Liver (tissue), 9 donors: ENCODE data around the gene FSD2. TPM values are rescaled to one million over a fixed set of nuclear protein-coding genes. Genes with fewer than 3 reads are reported as not detected.

Experiments used
- DNase-seq: peaks from one replicate; pipeline ENCODE4 v3.0.0-alpha.2; 2017; ENCODE audit warnings: low spot score
- H3K27ac ChIP-seq, 2 donors: one replicate each; pipeline ENCODE4 v1.7.0; 2013; ENCODE audit warnings: inconsistent platforms in 2 of 2, low read length in 2 of 2, control low read depth in 1 of 2, low read depth in 1 of 2, mild to moderate bottlenecking in 1 of 2
- H3K27me3 ChIP-seq, 4 donors: one replicate each; pipeline versions ENCODE4 v1.6.1 to v1.7.0; 2013; ENCODE audit warnings: low read length in 3 of 4, inconsistent platforms in 1 of 4, mild to moderate bottlenecking in 1 of 4, moderate library complexity in 1 of 4; ENCODE audit not compliant: control insufficient read depth in 4 of 4, insufficient read depth in 4 of 4
- H3K36me3 ChIP-seq, 4 donors: one replicate each; pipeline versions ENCODE4 v1.6.1 to v1.7.0; 2013; ENCODE audit warnings: low read length in 3 of 4, mild to moderate bottlenecking in 3 of 4, low read depth in 1 of 4, moderate library complexity in 1 of 4; ENCODE audit not compliant: control insufficient read depth in 4 of 4, insufficient read depth in 3 of 4
- H3K4me1 ChIP-seq, 4 donors: one replicate each; pipeline versions ENCODE4 v1.6.1 to v1.7.0; 2013; ENCODE audit warnings: low read length in 3 of 4, mild to moderate bottlenecking in 3 of 4, moderate library complexity in 1 of 4; ENCODE audit not compliant: control insufficient read depth in 4 of 4, insufficient read depth in 4 of 4
- H3K4me3 ChIP-seq, 3 donors: one replicate each; pipeline versions ENCODE4 v1.6.1 to v1.7.0; 2013; ENCODE audit warnings: low read length in 3 of 3, control low read depth in 1 of 3, low read depth in 1 of 3, mild to moderate bottlenecking in 1 of 3
- H3K9ac ChIP-seq, 2 donors: one replicate each; pipeline ENCODE4 v1.7.0; 2013; ENCODE audit warnings: low read length in 2 of 2, mild to moderate bottlenecking in 2 of 2, moderate library complexity in 2 of 2, control low read depth in 1 of 2, low read depth in 1 of 2
- H3K9me3 ChIP-seq, 4 donors: one replicate each; pipeline versions ENCODE4 v1.6.1 to v1.7.0; 2013; ENCODE audit warnings: low read length in 3 of 4; ENCODE audit not compliant: control insufficient read depth in 4 of 4
- ATF3 ChIP-seq: IDR thresholded peaks from 2 replicates; pipeline ENCODE4 v1.6.1; 2016; ENCODE audit warnings: antibody characterized with exemption
- CTCF ChIP-seq: fragments of 150-350 bp; IDR thresholded peaks from 2 replicates; pipeline ENCODE4 v1.5.1; 2017; ENCODE audit warnings: improper control_type of control experiment, low read depth, low read length; ENCODE audit not compliant: missing input control
- EGR1 ChIP-seq, 2 donors: IDR thresholded peaks; 2 replicates each; pipeline ENCODE4 v1.6.1; 2016 to 2018; ENCODE audit warnings: antibody characterized with exemption in 2 of 2, low read depth in 2 of 2
- FOXA1 ChIP-seq: IDR thresholded peaks from 2 replicates; pipeline ENCODE4 v1.6.1; 2016; ENCODE audit warnings: antibody characterized with exemption
- FOXA2 ChIP-seq: IDR thresholded peaks from 2 replicates; pipeline ENCODE4 v1.6.1; 2016; ENCODE audit warnings: antibody characterized with exemption
- GABPA ChIP-seq, 2 donors: IDR thresholded peaks in 1 of 2; conservative IDR thresholded peaks in 1 of 2; 2 replicates each; pipeline ENCODE4 v1.6.1; 2016; ENCODE audit warnings: antibody characterized with exemption in 2 of 2, mild to moderate bottlenecking in 1 of 2, moderate library complexity in 1 of 2
- HNF4A ChIP-seq, 2 donors: conservative IDR thresholded peaks; 2 replicates each; pipeline ENCODE4 v1.6.1; 2016; ENCODE audit warnings: antibody characterized with exemption in 2 of 2, mild to moderate bottlenecking in 2 of 2
- HNF4G ChIP-seq: IDR thresholded peaks from 2 replicates; pipeline ENCODE4 v1.6.1; 2016; ENCODE audit warnings: antibody characterized with exemption
- JUND ChIP-seq, 2 donors: IDR thresholded peaks; 2 replicates each; pipeline ENCODE4 v1.6.1; 2016; ENCODE audit warnings: antibody characterized with exemption in 2 of 2
- MAX ChIP-seq: IDR thresholded peaks from 2 replicates; pipeline ENCODE4 v1.6.1; 2016; ENCODE audit warnings: antibody characterized with exemption
- NR2F2 ChIP-seq: IDR thresholded peaks from 2 replicates; pipeline ENCODE4 v1.6.1; 2016; ENCODE audit warnings: antibody characterized with exemption
- RAD21 ChIP-seq, 2 donors: IDR thresholded peaks; 2 replicates each; pipeline ENCODE4 v1.6.1; 2016; ENCODE audit warnings: antibody characterized with exemption in 2 of 2, mild to moderate bottlenecking in 2 of 2
- REST ChIP-seq: IDR thresholded peaks from 2 replicates; pipeline ENCODE4 v1.6.1; 2016; ENCODE audit warnings: antibody characterized with exemption, mild to moderate bottlenecking
- RXRA ChIP-seq, 2 donors: IDR thresholded peaks; 2 replicates each; pipeline ENCODE4 v1.6.1; 2017 to 2018; ENCODE audit warnings: antibody characterized with exemption in 2 of 2, mild to moderate bottlenecking in 1 of 2
- TAF1 ChIP-seq: conservative IDR thresholded peaks from 2 replicates; pipeline ENCODE4 v1.6.1; 2016; ENCODE audit warnings: antibody characterized with exemption, mild to moderate bottlenecking
- YY1 ChIP-seq: IDR thresholded peaks from 2 replicates; pipeline ENCODE4 v1.6.1; 2016; ENCODE audit warnings: antibody characterized with exemption, mild to moderate bottlenecking
- ZBTB33 ChIP-seq: IDR thresholded peaks from 2 replicates; pipeline ENCODE4 v1.6.1; 2016; ENCODE audit warnings: antibody characterized with exemption
- whole genome bisulfite sequencing: extraction: QIAGEN DNeasy Blood & Tissue Kit; methylation state at CpG from one replicate; pipeline ENCODE4 v1.1.7; 2013; 5-methylcytosine and 5-hydroxymethylcytosine counted together
- polyA plus RNA-seq, 2 donors: library from polyadenylated mRNA; stranded (reverse) in 1 of 2; unstranded in 1 of 2; fragments of 200-250 nt in 1 of 2; fragments of >200 nt in 1 of 2; fragmentation: Nextera tagmentation in 1 of 2; extraction: Ambion mirVana in 1 of 2; gene quantifications; one replicate each; pipeline versions ENCODE4 v1.2.1 to v1.2.3, GENCODE V29; 2013 to 2015
- total RNA-seq, 2 donors: library from RNA; depleted of rRNA; stranded (reverse); fragments of >200 nt; gene quantifications; one replicate each; pipeline ENCODE4 v1.2.3, GENCODE V29; 2014
- donor health status: healthy.
- donor health status: healthy.
- donor health status: healthy.
- donor health status: healthy.
- donor health status: healthy.

Gene FSD2
- total and polyA plus RNA-seq, 4 donors, result under 0.01 to 0.10 (median 0.05) TPM; not detected in 1

GRCh38 chr15:82833362-82833682 lies 27.5 kb upstream of the FSD2 start:
- Histone ChIP-seq H3K36me3 (peaks cover 9 to 61% (median 46%) of the 10 kb centered on the region in 4 donors), H3K27ac (peak overlapping the region; percentile 39 to 62), H3K9ac (no peak overlapping the region), H3K9me3 (no peaks in the 10 kb centered on the region), H3K4me1 (peaks cover 2 to 31% (median 24%) of the 10 kb centered on the region in 4 donors), H3K27me3 (no peaks in the 10 kb centered on the region), H3K4me3 (no peak overlapping the region)
- 79% methylated on average over 4 of the region's 4 CpGs for WGBS
- DNase-seq, result no peak
- no peak for TF ChIP-seq GABPA (IDR thresholded peaks at IDR 0.05 in 1 of 2, conservative IDR thresholded peaks at IDR 0.05 in 1 of 2)
- no peak for TF ChIP-seq ZBTB33
- no peak for TF ChIP-seq TAF1
- TF ChIP-seq MAX, result no peak
- no peak for TF ChIP-seq FOXA1
- no peak for TF ChIP-seq YY1
- TF ChIP-seq RAD21 (IDR thresholded peaks at IDR 0.05), result no peak
- TF ChIP-seq RXRA (IDR thresholded peaks at IDR 0.05), result no peak
- no peak for TF ChIP-seq REST
- no peak for TF ChIP-seq CTCF
- TF ChIP-seq JUND (IDR thresholded peaks at IDR 0.05), result no peak
- TF ChIP-seq NR2F2, result no peak
- TF ChIP-seq ATF3, result no peak
- TF ChIP-seq EGR1 (IDR thresholded peaks at IDR 0.05; ENCODE audit: low read depth in 2 of 2), result no peak
- TF ChIP-seq FOXA2, result no peak
- no peak for TF ChIP-seq HNF4A (conservative IDR thresholded peaks at IDR 0.05)
- no peak for TF ChIP-seq HNF4G
